Esophagus squamous epithelium (tissue), 5 donors: Measurements from ENCODE around the gene KIF6. TPM values are rescaled to one million over a fixed set of nuclear protein-coding genes. Genes with fewer than 3 reads are reported as not detected.

Experiments used
- DNase-seq: peaks from one replicate; lab custom pipeline; 2025; lab: John Stamatoyannopoulos, UW
- H3K27ac ChIP-seq, 4 donors: fragments of 200-600 bp; sonication (generic); one replicate each; pipeline ENCODE4 v1.5.1; 2016 to 2019; ENCODE audit warnings: mild to moderate bottlenecking in 1 of 4
- H3K27me3 ChIP-seq, 4 donors: fragments of 200-600 bp; sonication (generic); 1 replicate in 3 of 4; 2 replicates in 1 of 4; pipeline versions ENCODE4 v1.5.1 to v1.6.0; 2017 to 2021; ENCODE audit warnings: antibody characterized with exemption in 1 of 4
- H3K36me3 ChIP-seq, 3 donors: fragments of 200-600 bp; sonication (generic); one replicate each; pipeline ENCODE4 v1.5.1; 2016 to 2019
- H3K4me1 ChIP-seq, 3 donors: fragments of 200-600 bp; sonication (generic); one replicate each; pipeline ENCODE4 v1.5.1; 2017 to 2019
- H3K4me3 ChIP-seq, 4 donors: fragments of 200-600 bp; sonication (generic); 1 replicate in 3 of 4; 2 replicates in 1 of 4; pipeline ENCODE4 v1.5.1; 2016 to 2019; ENCODE audit warnings: mild to moderate bottlenecking in 2 of 4, moderate library complexity in 1 of 4
- H3K9me3 ChIP-seq, 3 donors: fragments of 200-600 bp; sonication (generic); one replicate each; pipeline ENCODE4 v1.5.1; 2016 to 2019
- CTCF ChIP-seq, 6 experiments: fragments of 450-650 bp in 4 of 6; fragments of 200-600 bp in 2 of 6; sonication (generic) in 2 of 6; IDR thresholded peaks; one replicate each; pipeline ENCODE4 v1.5.1; 2016 to 2019; ENCODE audit warnings: antibody characterized with exemption in 6 of 6, mild to moderate bottlenecking in 4 of 6, moderate library complexity in 4 of 6
- POLR2A ChIP-seq, 4 donors: fragments of 450-650 bp; IDR thresholded peaks; one replicate each; pipeline ENCODE4 v1.6.1; 2017; ENCODE audit warnings: antibody characterized with exemption in 4 of 4, mild to moderate bottlenecking in 4 of 4, moderate library complexity in 3 of 4
- WGBS, 2 donors: methylation state at CpG; one replicate each; pipeline ENCODE4 v1.1.5; 2018; 5-methylcytosine and 5-hydroxymethylcytosine counted together
- intact Hi-C: fragments of 100-400 bp; cut with DNase I; formaldehyde crosslinking; loops from one replicate; pipeline ENCODE4 v1.15.0; 2022
- total RNA-seq, 4 donors: library from RNA; depleted of rRNA; stranded (reverse); fragments of >200 nt; gene quantifications; one replicate each; pipeline ENCODE4 v1.1.0, GENCODE V29; 2016
- donor health status: DM: yes; HTN: yes; CAD: no.

Gene KIF6
- total RNA-seq, 4 donors from 2014 or later: 0.19 TPM; not detected in 3

DNA sequence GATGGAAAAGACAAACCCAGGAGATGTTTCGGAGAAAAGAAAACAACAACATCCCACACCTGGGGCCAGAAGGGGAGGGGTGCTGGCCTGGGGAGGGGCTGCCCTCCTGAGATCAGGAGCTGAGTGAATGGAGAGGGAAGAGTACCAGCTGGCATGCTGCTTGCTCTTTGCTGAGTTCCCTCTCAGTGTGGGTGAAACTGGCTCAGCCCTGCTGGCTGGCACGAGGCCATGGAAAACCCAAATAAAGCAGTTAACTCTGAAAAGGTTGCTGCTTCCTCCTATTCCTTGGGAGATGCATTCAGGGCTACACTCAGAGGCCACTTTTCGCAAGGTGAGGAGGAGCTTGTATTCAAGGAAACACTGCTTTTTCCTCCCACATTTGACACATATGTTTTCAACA is 394.7 kb downstream of the KIF6 start:
- intact Hi-C loops: no loop called here
- peaks cover 0 to 7% (median 0%) of the 10 kb centered on the region in 3 donors for H3K4me1 ChIP-seq
- H3K27me3 ChIP-seq: peaks cover 0 to 18% (median 0%) of the 10 kb centered on the region in 4 donors
- DNase-seq: no peak
- H3K9me3 ChIP-seq: no peaks in the 10 kb centered on the region
- H3K27ac ChIP-seq: no peak overlapping the region
- H3K4me3 ChIP-seq: no peak overlapping the region
- no peak for TF ChIP-seq POLR2A (IDR thresholded peaks at IDR 0.05)
- TF ChIP-seq CTCF (IDR thresholded peaks at IDR 0.05): no peak
- no peaks in the 10 kb centered on the region for H3K36me3 ChIP-seq
- 31 to 40% methylated on average over 3 of the region's 3 CpGs for WGBS, 2 donors

GRCh38 chr6:39330057-39330456 is 395.2 kb downstream of the KIF6 start:
- Histone ChIP-seq H3K27me3 (peaks cover 0 to 18% (median 0%) of the 10 kb centered on the region in 4 donors), H3K27ac (no peak overlapping the region), H3K9me3 (no peaks in the 10 kb centered on the region), H3K4me1 (peaks cover 0 to 7% (median 0%) of the 10 kb centered on the region in 3 donors), H3K4me3 (no peak overlapping the region), H3K36me3 (no peaks in the 10 kb centered on the region)
- intact Hi-C loops: no loop called here
- TF ChIP-seq CTCF (IDR thresholded peaks at IDR 0.05) (no peak), POLR2A (IDR thresholded peaks at IDR 0.05) (no peak)
- DNase-seq: no peak
- WGBS, 2 donors: 46 to 50% methylated on average over 3 of the region's 3 CpGs

GRCh38 chr6:39328066-39328465 is 397.1 kb downstream of the KIF6 start:
- H3K4me1 ChIP-seq: peaks cover 0 to 7% (median 0%) of the 10 kb centered on the region in 3 donors
- H3K9me3 ChIP-seq: no peaks in the 10 kb centered on the region
- intact Hi-C loops: no loop called here
- DNase-seq: no peak
- no peak for TF ChIP-seq POLR2A (IDR thresholded peaks at IDR 0.05)
- TF ChIP-seq CTCF (IDR thresholded peaks at IDR 0.05): no peak
- no peaks in the 10 kb centered on the region for H3K36me3 ChIP-seq
- 91% methylated on average over 7 to 8 of the region's 12 CpGs for WGBS, 2 donors
- no peak overlapping the region for H3K27ac ChIP-seq
- H3K4me3 ChIP-seq: no peak overlapping the region
- H3K27me3 ChIP-seq: peaks cover 0 to 21% (median 0%) of the 10 kb centered on the region in 4 donors

GRCh38 chr6:39327507-39327906 is 397.7 kb downstream of the KIF6 start:
- WGBS, 2 donors: 72 to 76% methylated on average over 4 to 5 of the region's 5 CpGs
- intact Hi-C loops: no loop called here
- TF ChIP-seq POLR2A (IDR thresholded peaks at IDR 0.05): no peak
- TF ChIP-seq CTCF (IDR thresholded peaks at IDR 0.05): no peak

DNA sequence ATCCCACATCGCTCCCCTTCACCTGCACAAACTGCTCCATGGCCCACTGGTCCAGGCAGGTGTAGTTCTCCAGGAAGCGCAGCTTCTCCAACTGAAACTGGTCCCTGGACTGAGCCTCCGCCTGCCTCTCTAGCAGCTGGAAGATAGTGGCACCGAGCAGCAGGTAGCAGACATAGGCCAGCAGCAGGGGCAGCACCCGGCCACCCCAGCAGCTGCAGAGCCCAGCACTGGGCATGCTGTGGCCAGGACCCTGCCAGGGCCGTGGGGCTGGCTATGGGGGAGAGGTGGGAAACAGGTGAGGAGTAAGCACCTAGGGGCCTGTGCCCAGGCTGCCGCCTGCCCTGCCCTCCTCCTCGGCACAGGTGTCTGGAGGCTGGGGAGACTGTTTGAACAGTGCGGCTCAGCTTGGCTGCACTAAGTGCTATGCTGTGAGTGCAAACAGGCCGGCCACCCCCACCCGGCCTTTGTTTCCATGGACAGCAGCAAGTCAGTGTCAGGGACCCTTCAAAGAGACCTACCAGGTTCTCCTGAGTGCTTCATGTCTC is 402.8 kb downstream of the KIF6 start, which contains the start of gene KCNK16:
KCNK16 (minus strand) TSS at position 397 of the 545 bp plus-strand sequence; CDS start at position 235, 162 bp downstream.
- no peak for DNase-seq
- H3K4me1 ChIP-seq: no peaks in the 10 kb centered on the region

More at GRCh38 chr6:39327507-39327906, 397.7 kb downstream of the KIF6 start:
- Histone ChIP-seq H3K4me3 (no peak overlapping the region), H3K4me1 (peaks cover 0 to 7% (median 0%) of the 10 kb centered on the region in 3 donors), H3K9me3 (no peaks in the 10 kb centered on the region), H3K27me3 (peaks cover 0 to 22% (median 0%) of the 10 kb centered on the region in 4 donors), H3K27ac (no peak overlapping the region), H3K36me3 (no peaks in the 10 kb centered on the region)
- no peak for DNase-seq

More for the DNA sequence above, 402.8 kb downstream of the KIF6 start, which contains the start of gene KCNK16:
- 17 to 60% methylated on average over 1 to 2 of the region's 11 CpGs for WGBS, 2 donors
- intact Hi-C loops: no loop called here
- Histone ChIP-seq H3K9me3 (no peaks in the 10 kb centered on the region), H3K36me3 (no peaks in the 10 kb centered on the region), H3K27me3 (peaks cover 0 to 34% (median 0%) of the 10 kb centered on the region in 4 donors), H3K27ac (no peak within 1 kb of the TSS), H3K4me3 (no peak within 1 kb of the TSS)
- TF ChIP-seq POLR2A (IDR thresholded peaks at IDR 0.05) (no peak), CTCF (IDR thresholded peaks at IDR 0.05) (no peak)
